Panc1 (cell line): Measurements from ENCODE around the gene TNNC1. TPM values are rescaled to one million over a fixed set of nuclear protein-coding genes. Genes with fewer than 3 reads are reported as not detected.

Source experiments
- ATAC-seq: fragments of 200-7000 bp; cut with Tn5 transposase; 2 replicates; pipeline ENCODE4 v1.9.1; 2020; ENCODE audit warnings: mild to moderate bottlenecking, moderate library complexity
- BruUV-seq: library from RNA; stranded (reverse); fragments of 400-500 nt; replicated peaks from 2 replicates; lab custom pipeline; 2021; lab: Mats Ljungman, UMichigan
- CTCF ChIA-PET: fragments of 300-600 bp; sonication (Branson Sonifier 250); formaldehyde crosslinking; loops from one replicate; lab custom pipeline; 2022; ENCODE audit warnings: antibody characterized with exemption; lab: Charles Lee
- POLR2A ChIA-PET: fragments of 300-600 bp; sonication (Branson Sonifier 250); formaldehyde crosslinking; loops from one replicate; lab custom pipeline; 2022; ENCODE audit warnings: antibody characterized with exemption; lab: Charles Lee
- DNase-seq: peaks from one replicate; pipeline ENCODE4 v3.0.0-alpha.2; 2010; ENCODE audit warnings: low read depth, low spot score
- H3K27ac ChIP-seq: 2 replicates; pipeline ENCODE4 v1.5.1; 2011; ENCODE audit warnings: mild to moderate bottlenecking, low read length, inconsistent platforms
- H3K27me3 ChIP-seq: fragments of 200-500 bp; sonication (Bioruptor generic); 2 replicates; pipeline ENCODE4 v1.6.0; 2014; ENCODE audit warnings: low read length, inconsistent platforms; ENCODE audit not compliant: control insufficient read depth, insufficient read depth
- H3K36me3 ChIP-seq: fragments of 200-500 bp; sonication (Bioruptor generic); 2 replicates; pipeline ENCODE4 v1.5.1; 2014; ENCODE audit warnings: inconsistent platforms, mild to moderate bottlenecking, low read length, moderate library complexity; ENCODE audit not compliant: control insufficient read depth, insufficient read depth
- H3K4me1 ChIP-seq: 2 replicates; pipeline ENCODE4 v1.5.1; 2011; ENCODE audit warnings: inconsistent platforms, mild to moderate bottlenecking, low read length, moderate library complexity; ENCODE audit not compliant: control insufficient read depth, insufficient read depth
- H3K4me3 ChIP-seq, 2 experiments: 2 replicates each; pipeline ENCODE4 v1.5.1; 2011 to 2012; ENCODE audit warnings: low read depth in 2 of 2, low read length in 2 of 2, mild to moderate bottlenecking in 2 of 2, inconsistent platforms in 1 of 2, moderate library complexity in 1 of 2
- H3K9me3 ChIP-seq: fragments of 200-500 bp; sonication (Bioruptor generic); 2 replicates; pipeline ENCODE4 v1.5.1; 2014; ENCODE audit warnings: low read depth, mild to moderate bottlenecking, inconsistent platforms, low read length, moderate library complexity; ENCODE audit not compliant: control insufficient read depth, insufficient read depth
- CTCF ChIP-seq: fragments of 450-650 bp; IDR thresholded peaks from 2 replicates; pipeline ENCODE4 v1.5.1; 2017; ENCODE audit warnings: mild to moderate bottlenecking
- POLR2AphosphoS5 ChIP-seq: IDR thresholded peaks from 2 replicates; pipeline ENCODE4 v1.6.1; 2012; ENCODE audit warnings: mild to moderate bottlenecking, low read depth, low read length, moderate library complexity
- REST ChIP-seq, 2 experiments: IDR thresholded peaks; 2 replicates each; pipeline ENCODE4 v1.6.1; 2011 to 2012; ENCODE audit warnings: low read depth in 2 of 2, control low read depth in 1 of 2, low read length in 1 of 2, mild to moderate bottlenecking in 1 of 2, moderate library complexity in 1 of 2; ENCODE audit not compliant: insufficient read depth in 1 of 2
- SIN3A ChIP-seq: IDR thresholded peaks from 2 replicates; pipeline ENCODE4 v1.6.1; 2012; ENCODE audit warnings: low read depth, mild to moderate bottlenecking, low read length, moderate library complexity, borderline replicate concordance; ENCODE audit not compliant: insufficient read depth
- TCF7L2 ChIP-seq: IDR thresholded peaks from 2 replicates; pipeline ENCODE4 v1.6.1; 2011; ENCODE audit warnings: mild to moderate bottlenecking, low read depth, low read length, inconsistent platforms
- in situ Hi-C: cut with HindIII; loops from 2 replicates; pipeline ENCODE4 v1.10.0; 2016; ENCODE audit warnings: low sequenced_read_pairs, low pct_unique_long_range_greater_than_20kb
- intact Hi-C: fragments of 100-400 bp; cut with micrococcal nuclease; formaldehyde crosslinking; loops from one replicate; pipeline ENCODE4 v1.10.0; 2022; ENCODE audit not compliant: unreplicated experiment
- total RNA-seq: library from RNA; stranded (reverse); gene quantifications from one replicate; pipeline ENCODE4 v1.2.1, GENCODE V29; 2021; ENCODE audit not compliant: unreplicated experiment

Gene TNNC1
- total RNA-seq, 1 experiment from 2014 or later, result 5.2 TPM

GRCh38 chr3:52471371-52472238, 17.8 kb upstream of the TNNC1 start:
- Histone ChIP-seq H3K27ac (no peak overlapping the region), H3K4me1 (no peaks in the 10 kb centered on the region), H3K27me3 (no peaks in the 10 kb centered on the region), H3K9me3 (no peaks in the 10 kb centered on the region), H3K4me3 (no peak overlapping the region), H3K36me3 (peaks cover 3% of the 10 kb centered on the region; the same call in 1 of the 2 replicates)
- no TSS peak for BruUV-seq
- intact Hi-C loops (no loop called here), in situ Hi-C loops (no loop called here)
- TF ChIP-seq TCF7L2 (no peak), CTCF (peak; percentile 86)
- POLR2A ChIA-PET, result no interaction called here
- peak; percentile 87 for ATAC-seq
- DNase-seq, result no peak
- CTCF ChIA-PET, result interaction anchor here (0.5 to 0.6 kb wide), 2 partner anchors 36 to 888 kb away, joined by 3 read pairs; no protein-coding TSS in a partner anchor

GRCh38 chr3:52470920-52471319, 17.1 kb upstream of the TNNC1 start:
- BruUV-seq, result no TSS peak
- intact Hi-C loops (no loop called here), in situ Hi-C loops (no loop called here)
- Histone ChIP-seq H3K4me1 (no peaks in the 10 kb centered on the region), H3K9me3 (no peaks in the 10 kb centered on the region), H3K4me3 (no peak overlapping the region), H3K27me3 (no peaks in the 10 kb centered on the region), H3K36me3 (peaks cover 3% of the 10 kb centered on the region; the same call in 1 of the 2 replicates), H3K27ac (no peak overlapping the region)
- POLR2A ChIA-PET, result no interaction called here
- ATAC-seq, result no peak
- CTCF ChIA-PET, result interaction anchor here (0.5 kb wide), 1 partner anchor 888 kb away, joined by 3 read pairs; no protein-coding TSS in a partner anchor
- DNase-seq, result no peak
- TF ChIP-seq SIN3A (no peak), CTCF (no peak), TCF7L2 (no peak), REST (IDR thresholded peaks at IDR 0.05; ENCODE audit: insufficient read depth in 1 of 2, low read depth in 2 of 2, low read length in 1 of 2) (no peak), POLR2AphosphoS5 (no peak)
